SK-N-SH (cell line): ENCODE data around the gene PET100.

ENCODE experiments used
- CTCF ChIP-seq: fragments of 200-600 bp; sonication (generic); IDR thresholded peaks from 2 replicates; pipeline ENCODE4 v1.6.1; 2017; ENCODE audit warnings: antibody characterized with exemption, mild to moderate bottlenecking, moderate library complexity
- MAX ChIP-seq: IDR thresholded peaks from 2 replicates; pipeline ENCODE4 v1.4.0; 2012; ENCODE audit warnings: low read depth
- RCOR1 ChIP-seq: fragments of 150-350 bp; IDR thresholded peaks from 2 replicates; pipeline ENCODE4 v1.6.1; 2017; ENCODE audit warnings: antibody characterized with exemption, low read length
- YY1 ChIP-seq: IDR thresholded peaks from 2 replicates; pipeline ENCODE4 v1.4.0; 2012; ENCODE audit warnings: low read depth, mild to moderate bottlenecking
- TF ChIP-seq, protein P1 (sequence below): IDR thresholded peaks from 2 replicates; pipeline ENCODE4 v1.4.0; 2012; ENCODE audit warnings: low read depth, borderline replicate concordance

DNA sequence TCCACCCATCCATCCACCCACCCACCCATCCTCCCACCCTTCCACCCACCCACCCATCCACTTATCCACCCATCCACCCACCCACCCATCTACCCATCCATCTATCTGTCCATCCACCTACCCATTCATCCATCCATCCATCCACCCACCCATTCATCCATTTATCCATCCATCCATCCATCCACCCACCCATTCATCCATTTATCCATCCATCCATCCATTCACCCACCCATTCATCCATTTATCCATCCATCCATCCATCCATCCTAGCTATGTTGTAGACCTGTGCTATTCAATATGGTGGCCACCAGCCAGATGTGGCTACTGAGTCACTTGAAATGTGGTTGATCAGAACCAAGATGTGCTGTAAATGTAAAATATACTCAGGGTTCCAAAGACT is 28.9 kb upstream of the PET100 start:
- TF ChIP-seq CTCF (no peak), MAX (no peak), YY1 (no peak), RCOR1 (no peak)
- TF ChIP-seq, protein P1, sequence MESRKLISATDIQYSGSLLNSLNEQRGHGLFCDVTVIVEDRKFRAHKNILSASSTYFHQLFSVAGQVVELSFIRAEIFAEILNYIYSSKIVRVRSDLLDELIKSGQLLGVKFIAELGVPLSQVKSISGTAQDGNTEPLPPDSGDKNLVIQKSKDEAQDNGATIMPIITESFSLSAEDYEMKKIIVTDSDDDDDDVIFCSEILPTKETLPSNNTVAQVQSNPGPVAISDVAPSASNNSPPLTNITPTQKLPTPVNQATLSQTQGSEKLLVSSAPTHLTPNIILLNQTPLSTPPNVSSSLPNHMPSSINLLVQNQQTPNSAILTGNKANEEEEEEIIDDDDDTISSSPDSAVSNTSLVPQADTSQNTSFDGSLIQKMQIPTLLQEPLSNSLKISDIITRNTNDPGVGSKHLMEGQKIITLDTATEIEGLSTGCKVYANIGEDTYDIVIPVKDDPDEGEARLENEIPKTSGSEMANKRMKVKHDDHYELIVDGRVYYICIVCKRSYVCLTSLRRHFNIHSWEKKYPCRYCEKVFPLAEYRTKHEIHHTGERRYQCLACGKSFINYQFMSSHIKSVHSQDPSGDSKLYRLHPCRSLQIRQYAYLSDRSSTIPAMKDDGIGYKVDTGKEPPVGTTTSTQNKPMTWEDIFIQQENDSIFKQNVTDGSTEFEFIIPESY = no peak
